ENCODE measurements around the gene FADS6.

Gene FADS6

DNA sequence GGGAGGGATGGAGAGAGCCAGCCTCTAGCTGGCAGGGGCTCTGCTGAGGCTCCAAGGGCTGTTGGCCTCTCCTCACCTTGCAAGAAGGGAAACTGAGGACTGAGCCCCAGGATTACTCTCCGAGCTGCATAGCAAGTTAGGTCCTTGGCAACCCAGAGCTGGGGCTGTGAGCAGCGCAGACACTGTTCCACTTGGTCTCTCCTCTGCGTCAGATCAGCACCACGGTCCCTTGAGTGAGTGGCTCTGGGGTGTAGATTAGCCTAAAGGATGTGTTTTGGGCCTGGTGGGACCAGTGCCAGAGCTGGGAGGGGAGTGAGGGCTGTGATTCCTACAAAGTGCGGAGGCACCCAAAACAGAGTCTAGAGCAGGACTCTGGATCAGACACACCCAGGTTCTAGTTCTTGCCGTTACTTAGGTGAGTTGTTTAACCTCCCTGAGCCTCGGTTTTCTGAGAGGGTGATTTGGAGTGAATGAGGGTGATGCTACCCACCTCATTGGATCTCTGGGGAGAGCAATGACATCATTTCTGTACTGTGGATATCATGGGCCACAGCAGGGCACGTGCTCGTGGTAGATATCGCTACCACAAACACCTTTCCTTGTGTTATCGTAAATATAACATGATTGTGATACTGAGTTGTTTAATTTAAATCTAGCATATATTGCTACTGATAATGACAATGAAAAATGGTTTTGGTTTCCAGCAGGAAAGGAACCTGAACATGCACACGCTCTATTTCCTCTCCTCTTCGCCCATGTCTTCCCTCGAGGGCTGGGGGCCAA lies 8.1 kb upstream of the FADS6 start:
- TF ChIP-seq, protein P1, sequence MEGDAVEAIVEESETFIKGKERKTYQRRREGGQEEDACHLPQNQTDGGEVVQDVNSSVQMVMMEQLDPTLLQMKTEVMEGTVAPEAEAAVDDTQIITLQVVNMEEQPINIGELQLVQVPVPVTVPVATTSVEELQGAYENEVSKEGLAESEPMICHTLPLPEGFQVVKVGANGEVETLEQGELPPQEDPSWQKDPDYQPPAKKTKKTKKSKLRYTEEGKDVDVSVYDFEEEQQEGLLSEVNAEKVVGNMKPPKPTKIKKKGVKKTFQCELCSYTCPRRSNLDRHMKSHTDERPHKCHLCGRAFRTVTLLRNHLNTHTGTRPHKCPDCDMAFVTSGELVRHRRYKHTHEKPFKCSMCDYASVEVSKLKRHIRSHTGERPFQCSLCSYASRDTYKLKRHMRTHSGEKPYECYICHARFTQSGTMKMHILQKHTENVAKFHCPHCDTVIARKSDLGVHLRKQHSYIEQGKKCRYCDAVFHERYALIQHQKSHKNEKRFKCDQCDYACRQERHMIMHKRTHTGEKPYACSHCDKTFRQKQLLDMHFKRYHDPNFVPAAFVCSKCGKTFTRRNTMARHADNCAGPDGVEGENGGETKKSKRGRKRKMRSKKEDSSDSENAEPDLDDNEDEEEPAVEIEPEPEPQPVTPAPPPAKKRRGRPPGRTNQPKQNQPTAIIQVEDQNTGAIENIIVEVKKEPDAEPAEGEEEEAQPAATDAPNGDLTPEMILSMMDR (IDR thresholded peaks at IDR 0.05; ENCODE audit: extremely low read depth, insufficient read depth, missing control alignments), result no peak
- in situ Hi-C loops (cut with MboI; ENCODE audit: low pct_unique_long_range_greater_than_20kb, low sequenced_read_pairs, unreplicated experiment), result no loop called here
- no peak for DNase-seq (ENCODE audit: low spot score)

DNA sequence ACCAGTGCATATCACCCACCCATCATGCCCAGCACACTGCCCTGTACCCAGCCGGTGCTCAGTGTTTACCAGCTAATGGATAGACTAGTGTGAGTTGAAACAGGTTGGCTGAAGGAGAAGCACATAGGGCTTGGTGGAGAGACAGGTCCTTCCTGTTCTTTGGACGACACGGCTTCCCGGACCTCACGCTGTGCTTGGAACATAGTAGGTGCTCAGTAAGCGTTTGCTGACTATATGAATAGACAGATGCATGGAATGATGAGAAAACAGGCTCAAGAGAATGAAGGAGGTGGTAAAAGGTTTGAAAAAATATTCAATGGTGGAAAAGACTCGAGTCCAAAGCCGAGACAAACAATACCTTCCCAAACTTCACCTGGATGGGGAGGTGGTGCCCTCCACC lies 6.8 kb upstream of the FADS6 start:
- TF ChIP-seq, protein P1 (IDR thresholded peaks at IDR 0.05; ENCODE audit: extremely low read depth, insufficient read depth, missing control alignments), result no peak

DNA sequence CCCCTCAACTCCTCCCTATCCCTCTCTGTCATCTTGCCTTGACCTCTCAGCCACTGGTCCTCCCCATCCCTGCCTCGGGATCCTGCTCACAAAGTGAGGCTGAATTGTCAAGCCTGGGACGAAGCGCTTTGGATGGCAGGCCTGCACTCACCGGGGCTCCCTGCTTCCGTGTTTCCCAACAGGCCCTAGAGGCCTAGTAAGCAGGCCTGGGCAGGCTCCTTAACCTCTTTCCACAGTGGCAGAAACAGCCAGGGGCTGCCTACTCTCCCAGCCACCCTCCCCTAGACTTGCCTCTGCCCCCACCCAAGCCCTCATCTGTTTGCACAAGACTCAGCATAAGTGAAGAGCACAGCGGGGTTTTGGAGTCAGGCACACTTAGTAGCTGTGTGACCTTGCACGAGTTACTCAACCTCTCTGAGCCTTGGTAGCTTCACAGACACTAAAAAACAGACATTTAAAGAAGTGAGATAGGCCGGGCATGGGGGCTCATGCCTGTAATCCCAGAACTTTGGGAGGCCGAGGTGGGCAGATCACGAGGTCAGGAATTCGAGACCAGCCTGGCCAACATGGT lies 5.0 kb upstream of the FADS6 start:
- TF ChIP-seq, protein P1 (IDR thresholded peaks at IDR 0.05; ENCODE audit: extremely low read depth, insufficient read depth, missing control alignments), result no peak
- DNase-seq (ENCODE audit: low spot score), result no peak
- in situ Hi-C loops (cut with MboI; ENCODE audit: low pct_unique_long_range_greater_than_20kb, low sequenced_read_pairs, unreplicated experiment), result no loop called here

More for the DNA sequence above, 6.8 kb upstream of the FADS6 start:
- in situ Hi-C loops (cut with MboI; ENCODE audit: low pct_unique_long_range_greater_than_20kb, low sequenced_read_pairs, unreplicated experiment), result no loop called here
- DNase-seq (ENCODE audit: low spot score), result no peak

DNA sequence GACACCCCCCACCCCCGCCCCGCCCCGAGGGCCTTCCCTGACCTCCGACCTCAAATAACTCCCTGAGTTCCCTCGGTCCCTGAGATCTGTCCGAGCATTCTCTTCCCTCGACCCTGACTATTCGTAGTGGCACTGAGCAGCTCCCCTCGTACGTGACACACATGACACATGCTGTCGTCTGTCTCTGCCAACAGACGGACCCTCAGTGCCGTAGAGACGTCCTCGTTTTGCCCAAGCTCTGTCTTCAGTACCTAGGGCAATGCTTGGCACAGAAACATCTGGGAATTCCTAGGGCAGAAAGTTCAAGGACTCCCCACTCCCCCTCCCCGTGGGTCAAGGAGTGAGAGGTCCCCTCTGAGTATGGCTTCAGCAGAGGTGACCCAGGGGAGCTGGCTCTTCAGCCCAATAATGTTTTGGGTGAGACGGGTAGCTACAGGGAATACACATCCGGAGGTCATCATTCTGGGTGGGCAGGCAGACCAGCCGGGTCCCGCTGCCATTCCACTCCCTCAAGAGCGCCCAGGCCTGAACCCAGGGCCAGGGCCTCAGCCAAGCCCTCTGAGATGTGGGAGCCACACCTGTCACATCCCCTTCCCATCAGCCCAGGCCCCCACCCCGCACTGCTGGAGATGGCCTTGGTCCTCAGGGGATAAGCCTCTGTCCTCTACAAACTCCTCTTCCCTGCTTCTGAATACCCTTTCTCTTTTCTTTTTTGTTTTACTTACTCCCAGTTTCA lies 671 bp upstream of the FADS6 start:
- DNase-seq (ENCODE audit: low spot score), result no peak
- in situ Hi-C loops (cut with MboI; ENCODE audit: low pct_unique_long_range_greater_than_20kb, low sequenced_read_pairs, unreplicated experiment), result no loop called here
- TF ChIP-seq, protein P1 (IDR thresholded peaks at IDR 0.05; ENCODE audit: extremely low read depth, insufficient read depth, missing control alignments), result no peak

DNA sequence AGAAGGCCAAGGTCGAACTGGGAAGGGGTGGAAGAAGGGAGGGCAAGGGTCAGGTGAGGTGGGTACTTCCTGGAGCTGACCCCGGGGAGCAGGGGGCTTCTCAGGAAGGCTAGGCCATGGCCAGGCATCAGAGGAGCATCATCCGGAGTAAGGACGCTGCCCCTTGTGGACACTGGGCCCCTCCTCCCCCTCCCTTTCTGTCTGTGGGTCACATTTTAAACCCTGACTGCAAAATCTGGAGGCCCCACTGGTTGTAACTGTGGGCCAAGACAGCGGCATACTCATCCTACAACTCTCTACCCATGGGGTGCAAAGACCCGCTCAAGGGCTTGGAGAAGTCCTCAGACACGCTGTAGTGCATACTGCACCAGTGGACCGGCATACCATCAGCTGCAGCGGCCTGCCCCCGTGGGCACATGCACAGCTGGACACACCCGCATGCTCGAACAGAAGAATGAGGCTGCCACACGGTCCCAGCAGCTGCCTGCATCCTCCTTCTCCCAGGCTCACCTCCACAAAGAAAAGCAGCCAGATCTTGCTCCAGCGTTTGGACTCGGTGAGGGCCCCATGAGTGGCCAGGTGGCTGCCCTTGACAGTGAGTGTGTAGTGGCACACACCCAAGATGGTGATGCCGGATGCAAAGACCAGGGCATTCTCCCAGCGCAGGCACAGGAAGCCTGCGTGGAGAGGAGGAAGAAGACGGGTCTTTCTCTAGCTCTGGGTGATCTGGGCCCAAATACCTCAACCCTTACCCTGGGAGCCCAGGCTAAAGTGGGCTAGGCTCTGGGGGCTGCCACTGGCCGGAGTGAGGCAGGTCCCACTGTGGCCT lies 1.2 kb downstream of the FADS6 start:
- TF ChIP-seq, protein P1 (IDR thresholded peaks at IDR 0.05; ENCODE audit: extremely low read depth, insufficient read depth, missing control alignments), result no peak
- DNase-seq (ENCODE audit: low spot score), result no peak
- in situ Hi-C loops (cut with MboI; ENCODE audit: low pct_unique_long_range_greater_than_20kb, low sequenced_read_pairs, unreplicated experiment), result no loop called here

DNA sequence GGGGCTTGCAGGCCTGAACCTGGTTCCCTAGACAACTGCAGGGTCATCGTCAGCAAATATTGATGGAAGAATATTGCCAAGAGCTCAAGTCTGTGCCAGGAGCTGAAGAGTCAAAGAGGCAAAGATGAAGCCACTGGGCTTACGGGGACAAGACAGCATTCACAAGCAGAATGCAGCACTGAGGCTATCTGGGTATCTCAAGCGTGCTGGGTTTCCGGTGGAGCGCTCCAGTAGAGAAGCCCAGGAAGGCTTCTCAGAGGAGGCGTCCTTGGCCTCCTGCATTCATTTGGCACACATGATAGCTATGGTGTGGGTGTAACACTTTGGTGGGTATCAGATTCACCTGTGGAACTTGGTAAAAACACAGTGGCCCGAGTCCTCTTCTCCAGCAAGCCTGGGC lies 2.9 kb downstream of the FADS6 start:
- TF ChIP-seq, protein P1 (IDR thresholded peaks at IDR 0.05; ENCODE audit: extremely low read depth, insufficient read depth, missing control alignments), result no peak
- DNase-seq (ENCODE audit: low spot score), result no peak
- in situ Hi-C loops (cut with MboI; ENCODE audit: low pct_unique_long_range_greater_than_20kb, low sequenced_read_pairs, unreplicated experiment), result no loop called here
